GM23338 (cell line): ENCODE data around the gene KRT85. TPM values are rescaled to one million over a fixed set of nuclear protein-coding genes. Genes with fewer than 3 reads are reported as not detected.

Experiments used
- ATAC-seq: fragments of 200-7000 bp; cut with Tn5 transposase; 3 replicates; pipeline ENCODE4 v1.9.1; 2020
- DNase-seq: peaks from one replicate; pipeline ENCODE4 v3.0.0-alpha.2; 2015; ENCODE audit warnings: low spot score
- H2AFZ ChIP-seq: fragments of 200-600 bp; sonication (generic); 2 replicates; pipeline ENCODE4 v1.8.0; 2016; ENCODE audit warnings: antibody characterized with exemption, mild to moderate bottlenecking, moderate library complexity
- H3F3A ChIP-seq: fragments of 200-600 bp; sonication (generic); replicated peaks from 2 replicates; pipeline ENCODE4 v1.8.0; 2017; ENCODE audit warnings: antibody characterized with exemption, mixed run types, low read depth
- H3K27ac ChIP-seq: fragments of 200-600 bp; sonication (generic); 2 replicates; pipeline ENCODE4 v1.6.1; 2016; ENCODE audit warnings: low read depth
- H3K27me3 ChIP-seq: fragments of 200-600 bp; sonication (generic); 2 replicates; pipeline ENCODE4 v1.8.0; 2016; ENCODE audit warnings: mild to moderate bottlenecking, mixed run types, moderate library complexity; ENCODE audit not compliant: insufficient read depth
- H3K36me3 ChIP-seq: fragments of 200-600 bp; sonication (generic); 2 replicates; pipeline ENCODE4 v1.8.0; 2016; ENCODE audit warnings: mild to moderate bottlenecking; ENCODE audit not compliant: insufficient read depth
- H3K4me1 ChIP-seq: fragments of 200-600 bp; sonication (generic); 2 replicates; pipeline ENCODE4 v1.8.0; 2016; ENCODE audit warnings: mild to moderate bottlenecking, moderate library complexity; ENCODE audit not compliant: insufficient read depth
- H3K4me2 ChIP-seq: fragments of 200-600 bp; sonication (generic); 2 replicates; pipeline ENCODE4 v1.7.1; 2017; ENCODE audit warnings: mixed run types
- H3K4me3 ChIP-seq: fragments of 200-600 bp; sonication (generic); 2 replicates; pipeline ENCODE4 v1.6.1; 2016; ENCODE audit warnings: mixed run types
- H3K79me2 ChIP-seq: fragments of 200-600 bp; sonication (generic); replicated peaks from 2 replicates; pipeline ENCODE4 v1.8.0; 2017; ENCODE audit warnings: mild to moderate bottlenecking; ENCODE audit not compliant: insufficient read depth
- H3K9me2 ChIP-seq: fragments of 200-600 bp; sonication (generic); 2 replicates; pipeline ENCODE4 v1.8.0; 2017; ENCODE audit not compliant: insufficient read depth
- H4K20me1 ChIP-seq: fragments of 200-600 bp; sonication (generic); replicated peaks from 2 replicates; pipeline ENCODE4 v1.8.0; 2017; ENCODE audit warnings: mild to moderate bottlenecking; ENCODE audit not compliant: insufficient read depth
- H3K27ac Mint-ChIP-seq: 2 replicates; pipeline ENCODE4 v1.8.0; 2020; ENCODE audit warnings: inconsistent platforms, mild to moderate bottlenecking, moderate library complexity, mixed read lengths
- H3K27me3 Mint-ChIP-seq: 3 replicates; pipeline ENCODE4 v1.8.0; 2022; ENCODE audit warnings: low read depth, mild to moderate bottlenecking, moderate library complexity, mixed read lengths, inconsistent platforms; ENCODE audit not compliant: insufficient read depth, poor library complexity
- H3K36me3 Mint-ChIP-seq: 3 replicates; pipeline ENCODE4 v1.8.0; 2021; ENCODE audit warnings: low read depth, mild to moderate bottlenecking, inconsistent platforms, moderate library complexity, mixed read lengths
- H3K4me1 Mint-ChIP-seq: 3 replicates; pipeline ENCODE4 v1.8.0; 2020; ENCODE audit warnings: mild to moderate bottlenecking, inconsistent platforms, mixed read lengths
- H3K4me3 Mint-ChIP-seq: 3 replicates; pipeline ENCODE4 v1.8.0; 2021; ENCODE audit warnings: moderate library complexity, mild to moderate bottlenecking, inconsistent platforms, mixed read lengths
- H3K9me3 Mint-ChIP-seq: 3 replicates; pipeline ENCODE4 v1.8.0; 2020; ENCODE audit warnings: moderate library complexity, mild to moderate bottlenecking, inconsistent platforms, mixed read lengths
- EZH2 ChIP-seq: fragments of 200-600 bp; sonication (generic); IDR thresholded peaks from one replicate; pipeline ENCODE4 v1.8.0; 2017; ENCODE audit warnings: antibody characterized with exemption, mild to moderate bottlenecking, low read depth; ENCODE audit not compliant: unreplicated experiment
- EZH2phosphoT487 ChIP-seq: fragments of 200-600 bp; sonication (generic); IDR thresholded peaks from one replicate; pipeline ENCODE4 v1.8.1; 2018; ENCODE audit warnings: antibody characterized with exemption; ENCODE audit not compliant: unreplicated experiment
- JUNB ChIP-seq: IDR thresholded peaks from one replicate; pipeline ENCODE4 v1.6.1; 2016; ENCODE audit warnings: antibody characterized with exemption; ENCODE audit not compliant: unreplicated experiment
- POLR2AphosphoS5 ChIP-seq: IDR thresholded peaks from 2 replicates; pipeline ENCODE4 v1.6.1; 2016; ENCODE audit warnings: antibody characterized with exemption, low read depth
- ZNF114 ChIP-seq: fragments of 250-450 bp; sonication (Bioruptor Pico); IDR thresholded peaks from 2 replicates; pipeline ENCODE4 v1.5.0; 2020; ENCODE audit warnings: mild to moderate bottlenecking, moderate library complexity
- ZNF331 ChIP-seq: fragments of 250-450 bp; sonication (Bioruptor Pico); IDR thresholded peaks from 2 replicates; pipeline ENCODE4 v1.5.0; 2020; ENCODE audit warnings: low read depth, mild to moderate bottlenecking, moderate library complexity
- polyA plus RNA-seq: library from polyadenylated mRNA; unstranded; fragments of >200 nt; fragmentation: Nextera tagmentation; extraction: Ambion mirVana; gene quantifications from 2 replicates; pipeline ENCODE4 v1.2.1, GENCODE V29; 2016
- total RNA-seq: library from RNA; depleted of rRNA; stranded (reverse); fragments of >200 nt; shearing (Covaris generic); gene quantifications from 2 replicates; pipeline ENCODE4 v1.2.3, GENCODE V29; 2014
- TF ChIP-seq, protein P1 (sequence below): IDR thresholded peaks from one replicate; pipeline ENCODE4 v1.6.1; 2018; ENCODE audit warnings: antibody characterized with exemption; ENCODE audit not compliant: unreplicated experiment
- TF ChIP-seq, protein P2 (sequence below): IDR thresholded peaks from 2 replicates; pipeline ENCODE4 v1.6.1; 2016; ENCODE audit warnings: antibody characterized with exemption
- TF ChIP-seq, protein P3 (sequence below): fragments of 250-450 bp; sonication (Bioruptor Pico); IDR thresholded peaks from 2 replicates; pipeline ENCODE4 v1.5.0; 2020; ENCODE audit warnings: mild to moderate bottlenecking, moderate library complexity
- TF ChIP-seq, protein P4 (sequence below), 2 experiments: fragments of 200-600 bp in 1 of 2; sonication (generic) in 1 of 2; conservative IDR thresholded peaks; 2 replicates each; pipeline versions ENCODE4 v1.5.1 to v1.6.1; 2016 to 2017; ENCODE audit warnings: antibody characterized with exemption in 2 of 2, low read depth in 2 of 2, mild to moderate bottlenecking in 2 of 2, moderate library complexity in 1 of 2

The KRT85 gene
- total and polyA plus RNA-seq, 2 experiments from 2014 or later, result not detected

DNA sequence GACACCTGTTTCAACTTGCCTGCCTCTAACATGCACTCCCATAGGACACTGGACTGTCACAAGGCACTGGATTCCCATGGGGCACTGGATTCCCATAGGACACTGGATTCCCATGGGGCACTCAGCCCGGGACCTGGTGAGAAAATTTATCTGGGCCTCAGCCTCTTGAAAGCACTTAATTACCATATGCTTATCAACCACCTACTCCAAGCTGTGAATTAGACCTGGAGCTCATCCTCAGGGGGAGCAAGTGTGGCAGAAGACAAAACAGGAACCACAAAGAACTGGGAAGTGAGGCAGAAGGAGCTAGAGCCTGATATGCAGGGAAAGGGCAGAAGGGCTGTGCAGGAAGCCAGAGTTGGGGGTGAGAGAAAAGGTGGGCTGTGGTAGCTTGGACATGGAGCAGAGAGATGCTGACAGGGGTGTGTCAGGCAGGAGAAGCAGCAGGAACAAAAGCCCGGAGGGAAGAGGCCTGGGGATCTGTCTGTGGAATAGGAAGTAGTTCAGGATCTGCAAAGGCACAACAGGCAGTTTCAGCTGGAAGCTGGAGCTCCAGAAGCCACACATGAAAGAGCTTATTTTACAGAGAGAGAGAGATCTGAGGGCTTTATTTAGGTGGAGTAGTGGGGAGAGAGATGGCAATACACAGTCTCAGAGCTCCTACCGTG, 35.7 kb upstream of the KRT85 start (continued):
- TF ChIP-seq, protein P1, sequence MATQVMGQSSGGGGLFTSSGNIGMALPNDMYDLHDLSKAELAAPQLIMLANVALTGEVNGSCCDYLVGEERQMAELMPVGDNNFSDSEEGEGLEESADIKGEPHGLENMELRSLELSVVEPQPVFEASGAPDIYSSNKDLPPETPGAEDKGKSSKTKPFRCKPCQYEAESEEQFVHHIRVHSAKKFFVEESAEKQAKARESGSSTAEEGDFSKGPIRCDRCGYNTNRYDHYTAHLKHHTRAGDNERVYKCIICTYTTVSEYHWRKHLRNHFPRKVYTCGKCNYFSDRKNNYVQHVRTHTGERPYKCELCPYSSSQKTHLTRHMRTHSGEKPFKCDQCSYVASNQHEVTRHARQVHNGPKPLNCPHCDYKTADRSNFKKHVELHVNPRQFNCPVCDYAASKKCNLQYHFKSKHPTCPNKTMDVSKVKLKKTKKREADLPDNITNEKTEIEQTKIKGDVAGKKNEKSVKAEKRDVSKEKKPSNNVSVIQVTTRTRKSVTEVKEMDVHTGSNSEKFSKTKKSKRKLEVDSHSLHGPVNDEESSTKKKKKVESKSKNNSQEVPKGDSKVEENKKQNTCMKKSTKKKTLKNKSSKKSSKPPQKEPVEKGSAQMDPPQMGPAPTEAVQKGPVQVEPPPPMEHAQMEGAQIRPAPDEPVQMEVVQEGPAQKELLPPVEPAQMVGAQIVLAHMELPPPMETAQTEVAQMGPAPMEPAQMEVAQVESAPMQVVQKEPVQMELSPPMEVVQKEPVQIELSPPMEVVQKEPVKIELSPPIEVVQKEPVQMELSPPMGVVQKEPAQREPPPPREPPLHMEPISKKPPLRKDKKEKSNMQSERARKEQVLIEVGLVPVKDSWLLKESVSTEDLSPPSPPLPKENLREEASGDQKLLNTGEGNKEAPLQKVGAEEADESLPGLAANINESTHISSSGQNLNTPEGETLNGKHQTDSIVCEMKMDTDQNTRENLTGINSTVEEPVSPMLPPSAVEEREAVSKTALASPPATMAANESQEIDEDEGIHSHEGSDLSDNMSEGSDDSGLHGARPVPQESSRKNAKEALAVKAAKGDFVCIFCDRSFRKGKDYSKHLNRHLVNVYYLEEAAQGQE, result no peak
- TF ChIP-seq EZH2 (no peak), ZNF114 (no peak), JUNB (no peak), ZNF331 (CRISPR knock-in tag) (no peak)

DNA sequence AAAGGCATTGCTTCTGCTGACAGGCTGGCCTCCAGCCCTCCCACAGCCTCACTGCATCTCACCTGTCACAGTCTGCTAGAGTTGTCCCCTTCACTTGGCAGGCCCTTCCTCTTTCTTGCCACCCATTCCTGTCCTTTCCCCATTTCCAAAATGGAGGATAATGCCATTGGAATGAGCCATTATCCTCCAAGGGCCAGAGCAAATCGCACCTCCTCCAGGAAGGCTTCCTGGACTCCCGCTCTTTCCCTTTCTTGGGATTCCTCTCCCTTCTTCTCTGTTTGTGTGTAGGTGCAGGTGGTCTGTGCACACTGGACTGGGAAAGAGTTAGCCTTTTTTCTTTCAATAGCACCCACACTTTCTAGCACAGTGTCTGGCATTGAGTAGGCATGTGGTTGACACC, 35.1 kb upstream of the KRT85 start:
- peaks cover 10% of the 10 kb centered on the region for H3K4me1 Mint-ChIP-seq
- Histone ChIP-seq H3K79me2 (no peaks in the 10 kb centered on the region), H3K9me2 (no peaks in the 10 kb centered on the region), H3F3A (no peaks in the 10 kb centered on the region), H3K36me3 (no peaks in the 10 kb centered on the region), H3K4me2 (no peak overlapping the region), H4K20me1 (no peaks in the 10 kb centered on the region), H2AFZ (no peak overlapping the region; the same call in 1 of the 2 replicates), H3K27me3 (no peaks in the 10 kb centered on the region), H3K4me1 (no peaks in the 10 kb centered on the region), H3K27ac (no peak overlapping the region), H3K4me3 (no peak overlapping the region)
- no peaks in the 10 kb centered on the region for H3K36me3 Mint-ChIP-seq
- DNase-seq, result no peak
- H3K4me3 Mint-ChIP-seq, result no peak overlapping the region
- no peaks in the 10 kb centered on the region for H3K27me3 Mint-ChIP-seq
- no peak overlapping the region for H3K27ac Mint-ChIP-seq
- no peaks in the 10 kb centered on the region for H3K9me3 Mint-ChIP-seq
- no peak for ATAC-seq
- no peak for TF ChIP-seq POLR2AphosphoS5
- TF ChIP-seq, protein P2, sequence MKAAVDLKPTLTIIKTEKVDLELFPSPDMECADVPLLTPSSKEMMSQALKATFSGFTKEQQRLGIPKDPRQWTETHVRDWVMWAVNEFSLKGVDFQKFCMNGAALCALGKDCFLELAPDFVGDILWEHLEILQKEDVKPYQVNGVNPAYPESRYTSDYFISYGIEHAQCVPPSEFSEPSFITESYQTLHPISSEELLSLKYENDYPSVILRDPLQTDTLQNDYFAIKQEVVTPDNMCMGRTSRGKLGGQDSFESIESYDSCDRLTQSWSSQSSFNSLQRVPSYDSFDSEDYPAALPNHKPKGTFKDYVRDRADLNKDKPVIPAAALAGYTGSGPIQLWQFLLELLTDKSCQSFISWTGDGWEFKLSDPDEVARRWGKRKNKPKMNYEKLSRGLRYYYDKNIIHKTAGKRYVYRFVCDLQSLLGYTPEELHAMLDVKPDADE, result no peak
- TF ChIP-seq, protein P3, sequence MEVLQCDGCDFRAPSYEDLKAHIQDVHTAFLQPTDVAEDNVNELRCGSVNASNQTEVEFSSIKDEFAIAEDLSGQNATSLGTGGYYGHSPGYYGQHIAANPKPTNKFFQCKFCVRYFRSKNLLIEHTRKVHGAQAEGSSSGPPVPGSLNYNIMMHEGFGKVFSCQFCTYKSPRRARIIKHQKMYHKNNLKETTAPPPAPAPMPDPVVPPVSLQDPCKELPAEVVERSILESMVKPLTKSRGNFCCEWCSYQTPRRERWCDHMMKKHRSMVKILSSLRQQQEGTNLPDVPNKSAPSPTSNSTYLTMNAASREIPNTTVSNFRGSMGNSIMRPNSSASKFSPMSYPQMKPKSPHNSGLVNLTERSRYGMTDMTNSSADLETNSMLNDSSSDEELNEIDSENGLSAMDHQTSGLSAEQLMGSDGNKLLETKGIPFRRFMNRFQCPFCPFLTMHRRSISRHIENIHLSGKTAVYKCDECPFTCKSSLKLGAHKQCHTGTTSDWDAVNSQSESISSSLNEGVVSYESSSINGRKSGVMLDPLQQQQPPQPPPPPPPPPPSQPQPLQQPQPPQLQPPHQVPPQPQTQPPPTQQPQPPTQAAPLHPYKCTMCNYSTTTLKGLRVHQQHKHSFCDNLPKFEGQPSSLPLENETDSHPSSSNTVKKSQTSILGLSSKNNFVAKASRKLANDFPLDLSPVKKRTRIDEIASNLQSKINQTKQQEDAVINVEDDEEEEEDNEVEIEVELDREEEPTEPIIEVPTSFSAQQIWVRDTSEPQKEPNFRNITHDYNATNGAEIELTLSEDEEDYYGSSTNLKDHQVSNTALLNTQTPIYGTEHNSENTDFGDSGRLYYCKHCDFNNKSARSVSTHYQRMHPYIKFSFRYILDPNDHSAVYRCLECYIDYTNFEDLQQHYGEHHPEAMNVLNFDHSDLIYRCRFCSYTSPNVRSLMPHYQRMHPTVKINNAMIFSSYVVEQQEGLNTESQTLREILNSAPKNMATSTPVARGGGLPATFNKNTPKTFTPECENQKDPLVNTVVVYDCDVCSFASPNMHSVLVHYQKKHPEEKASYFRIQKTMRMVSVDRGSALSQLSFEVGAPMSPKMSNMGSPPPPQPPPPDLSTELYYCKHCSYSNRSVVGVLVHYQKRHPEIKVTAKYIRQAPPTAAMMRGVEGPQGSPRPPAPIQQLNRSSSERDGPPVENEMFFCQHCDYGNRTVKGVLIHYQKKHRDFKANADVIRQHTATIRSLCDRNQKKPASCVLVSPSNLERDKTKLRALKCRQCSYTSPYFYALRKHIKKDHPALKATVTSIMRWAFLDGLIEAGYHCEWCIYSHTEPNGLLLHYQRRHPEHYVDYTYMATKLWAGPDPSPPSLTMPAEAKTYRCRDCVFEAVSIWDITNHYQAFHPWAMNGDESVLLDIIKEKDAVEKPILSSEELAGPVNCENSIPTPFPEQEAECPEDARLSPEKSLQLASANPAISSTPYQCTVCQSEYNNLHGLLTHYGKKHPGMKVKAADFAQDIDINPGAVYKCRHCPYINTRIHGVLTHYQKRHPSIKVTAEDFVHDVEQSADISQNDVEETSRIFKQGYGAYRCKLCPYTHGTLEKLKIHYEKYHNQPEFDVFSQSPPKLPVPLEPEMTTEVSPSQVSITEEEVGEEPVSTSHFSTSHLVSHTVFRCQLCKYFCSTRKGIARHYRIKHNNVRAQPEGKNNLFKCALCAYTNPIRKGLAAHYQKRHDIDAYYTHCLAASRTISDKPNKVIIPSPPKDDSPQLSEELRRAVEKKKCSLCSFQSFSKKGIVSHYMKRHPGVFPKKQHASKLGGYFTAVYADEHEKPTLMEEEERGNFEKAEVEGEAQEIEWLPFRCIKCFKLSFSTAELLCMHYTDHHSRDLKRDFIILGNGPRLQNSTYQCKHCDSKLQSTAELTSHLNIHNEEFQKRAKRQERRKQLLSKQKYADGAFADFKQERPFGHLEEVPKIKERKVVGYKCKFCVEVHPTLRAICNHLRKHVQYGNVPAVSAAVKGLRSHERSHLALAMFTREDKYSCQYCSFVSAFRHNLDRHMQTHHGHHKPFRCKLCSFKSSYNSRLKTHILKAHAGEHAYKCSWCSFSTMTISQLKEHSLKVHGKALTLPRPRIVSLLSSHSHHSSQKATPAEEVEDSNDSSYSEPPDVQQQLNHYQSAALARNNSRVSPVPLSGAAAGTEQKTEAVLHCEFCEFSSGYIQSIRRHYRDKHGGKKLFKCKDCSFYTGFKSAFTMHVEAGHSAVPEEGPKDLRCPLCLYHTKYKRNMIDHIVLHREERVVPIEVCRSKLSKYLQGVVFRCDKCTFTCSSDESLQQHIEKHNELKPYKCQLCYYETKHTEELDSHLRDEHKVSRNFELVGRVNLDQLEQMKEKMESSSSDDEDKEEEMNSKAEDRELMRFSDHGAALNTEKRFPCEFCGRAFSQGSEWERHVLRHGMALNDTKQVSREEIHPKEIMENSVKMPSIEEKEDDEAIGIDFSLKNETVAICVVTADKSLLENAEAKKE (CRISPR knock-in tag), result no peak
- no peak for TF ChIP-seq EZH2phosphoT487
- TF ChIP-seq, protein P4, sequence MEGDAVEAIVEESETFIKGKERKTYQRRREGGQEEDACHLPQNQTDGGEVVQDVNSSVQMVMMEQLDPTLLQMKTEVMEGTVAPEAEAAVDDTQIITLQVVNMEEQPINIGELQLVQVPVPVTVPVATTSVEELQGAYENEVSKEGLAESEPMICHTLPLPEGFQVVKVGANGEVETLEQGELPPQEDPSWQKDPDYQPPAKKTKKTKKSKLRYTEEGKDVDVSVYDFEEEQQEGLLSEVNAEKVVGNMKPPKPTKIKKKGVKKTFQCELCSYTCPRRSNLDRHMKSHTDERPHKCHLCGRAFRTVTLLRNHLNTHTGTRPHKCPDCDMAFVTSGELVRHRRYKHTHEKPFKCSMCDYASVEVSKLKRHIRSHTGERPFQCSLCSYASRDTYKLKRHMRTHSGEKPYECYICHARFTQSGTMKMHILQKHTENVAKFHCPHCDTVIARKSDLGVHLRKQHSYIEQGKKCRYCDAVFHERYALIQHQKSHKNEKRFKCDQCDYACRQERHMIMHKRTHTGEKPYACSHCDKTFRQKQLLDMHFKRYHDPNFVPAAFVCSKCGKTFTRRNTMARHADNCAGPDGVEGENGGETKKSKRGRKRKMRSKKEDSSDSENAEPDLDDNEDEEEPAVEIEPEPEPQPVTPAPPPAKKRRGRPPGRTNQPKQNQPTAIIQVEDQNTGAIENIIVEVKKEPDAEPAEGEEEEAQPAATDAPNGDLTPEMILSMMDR (conservative IDR thresholded peaks at IDR 0.05; ENCODE audit: low read depth in 2 of 2), result no peak
